OCI-LY1 (cell line): ENCODE measurements around the gene SSBP3.

Experiments used
- H2AFZ ChIP-seq: fragments of 200-600 bp; sonication (generic), shearing (Covaris generic); 2 replicates; pipeline ENCODE4 v1.6.0; 2014; ENCODE audit warnings: antibody characterized with exemption, mild to moderate bottlenecking, low read length
- H3F3A ChIP-seq: fragments of 200-600 bp; sonication (generic), shearing (Covaris generic); 2 replicates; pipeline ENCODE4 v1.6.0; 2014; ENCODE audit warnings: mild to moderate bottlenecking, antibody characterized with exemption, low read length, moderate library complexity; ENCODE audit not compliant: insufficient read depth
- H3K27ac ChIP-seq: fragments of 200-600 bp; sonication (generic); 2 replicates; pipeline ENCODE4 v1.5.1; 2014; ENCODE audit warnings: low read length, mixed run types, mild to moderate bottlenecking, low read depth; ENCODE audit not compliant: poor library complexity, severe bottlenecking
- H3K27me3 ChIP-seq: fragments of 200-600 bp; sonication (generic); 2 replicates; pipeline ENCODE4 v1.6.0; 2014; ENCODE audit warnings: antibody characterized with exemption, mild to moderate bottlenecking, low read length, moderate library complexity; ENCODE audit not compliant: insufficient read depth
- H3K36me3 ChIP-seq: fragments of 200-600 bp; sonication (generic); 2 replicates; pipeline ENCODE4 v1.6.1; 2014; ENCODE audit warnings: mild to moderate bottlenecking, antibody characterized with exemption, low read length, moderate library complexity, mixed read lengths; ENCODE audit not compliant: insufficient read depth
- H3K4me1 ChIP-seq: fragments of 200-600 bp; sonication (generic); 2 replicates; pipeline ENCODE4 v1.5.1; 2014; ENCODE audit warnings: mild to moderate bottlenecking, low read length, moderate library complexity; ENCODE audit not compliant: insufficient read depth, severe bottlenecking
- H3K4me2 ChIP-seq: fragments of 200-600 bp; sonication (generic), shearing (Covaris generic); 2 replicates; pipeline ENCODE4 v1.6.1; 2014; ENCODE audit warnings: low read length
- H3K4me3 ChIP-seq: fragments of 200-600 bp; sonication (generic); 2 replicates; pipeline ENCODE4 v1.5.1; 2014; ENCODE audit warnings: low read length, low read depth, mild to moderate bottlenecking, mixed read lengths; ENCODE audit not compliant: poor library complexity, severe bottlenecking
- H3K79me2 ChIP-seq: fragments of 200-600 bp; shearing (Covaris generic); 2 replicates; pipeline ENCODE4 v1.6.1; 2016; ENCODE audit warnings: mixed run types, low read length, mixed read lengths; ENCODE audit not compliant: insufficient read depth
- H3K9ac ChIP-seq: fragments of 200-600 bp; sonication (generic), shearing (Covaris generic); 2 replicates; pipeline ENCODE4 v1.6.1; 2014; ENCODE audit warnings: mild to moderate bottlenecking, low read length, mixed read lengths
- H3K9me2 ChIP-seq: fragments of 200-600 bp; sonication (generic), shearing (Covaris generic); 2 replicates; pipeline ENCODE4 v1.6.1; 2014; ENCODE audit warnings: low read depth, mild to moderate bottlenecking, low read length, mixed read lengths
- H3K9me3 ChIP-seq: fragments of 200-600 bp; shearing (Covaris generic); 2 replicates; pipeline ENCODE4 v1.6.1; 2014; ENCODE audit warnings: low read length, mixed read lengths
- H4K20me1 ChIP-seq: fragments of 200-600 bp; sonication (generic), shearing (Covaris generic); 2 replicates; pipeline ENCODE4 v1.6.0; 2016; ENCODE audit warnings: mild to moderate bottlenecking, low read length; ENCODE audit not compliant: insufficient read depth
- EZH2 ChIP-seq: fragments of 200-600 bp; sonication (generic), shearing (Covaris generic); IDR thresholded peaks from 2 replicates; pipeline ENCODE4 v1.8.0; 2017; ENCODE audit warnings: borderline replicate concordance, mixed run types, mild to moderate bottlenecking, antibody characterized with exemption, low read length, moderate library complexity, mixed read lengths
- TF ChIP-seq, protein P1 (sequence below): fragments of 200-600 bp; sonication (generic), shearing (Covaris generic); IDR thresholded peaks from 2 replicates; pipeline ENCODE4 v1.5.1; 2017; ENCODE audit warnings: mild to moderate bottlenecking, antibody characterized with exemption, low read length, moderate library complexity, mixed read lengths

Gene SSBP3

DNA sequence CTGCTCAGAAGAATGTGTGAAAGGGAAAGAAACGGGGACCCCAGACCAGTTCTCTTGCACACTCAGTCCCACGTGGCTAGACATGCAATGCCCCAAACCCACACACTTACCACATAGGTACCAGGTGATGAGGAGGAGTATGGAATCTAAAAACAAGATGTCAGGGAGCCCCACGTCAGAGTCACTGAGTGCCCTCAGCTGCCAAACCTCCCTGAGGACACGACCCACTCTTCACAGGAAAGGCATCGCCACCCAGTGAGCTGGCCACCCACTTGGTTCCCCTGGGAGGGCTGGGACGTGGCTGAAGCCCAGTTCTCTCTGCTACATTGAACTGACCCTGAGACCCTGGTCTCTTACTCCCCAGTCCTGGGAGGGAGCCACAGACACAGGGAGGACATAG is 164.8 kb downstream of the SSBP3 start:
- H3K9me3 ChIP-seq: no peaks in the 10 kb centered on the region
- no peaks in the 10 kb centered on the region for H3K9me2 ChIP-seq
- no peaks in the 10 kb centered on the region for H3K36me3 ChIP-seq
- H3K4me1 ChIP-seq: no peaks in the 10 kb centered on the region
- H2AFZ ChIP-seq: no peak overlapping the region
- H3K9ac ChIP-seq: no peak overlapping the region
- no peak for TF ChIP-seq EZH2
- TF ChIP-seq, protein P1, sequence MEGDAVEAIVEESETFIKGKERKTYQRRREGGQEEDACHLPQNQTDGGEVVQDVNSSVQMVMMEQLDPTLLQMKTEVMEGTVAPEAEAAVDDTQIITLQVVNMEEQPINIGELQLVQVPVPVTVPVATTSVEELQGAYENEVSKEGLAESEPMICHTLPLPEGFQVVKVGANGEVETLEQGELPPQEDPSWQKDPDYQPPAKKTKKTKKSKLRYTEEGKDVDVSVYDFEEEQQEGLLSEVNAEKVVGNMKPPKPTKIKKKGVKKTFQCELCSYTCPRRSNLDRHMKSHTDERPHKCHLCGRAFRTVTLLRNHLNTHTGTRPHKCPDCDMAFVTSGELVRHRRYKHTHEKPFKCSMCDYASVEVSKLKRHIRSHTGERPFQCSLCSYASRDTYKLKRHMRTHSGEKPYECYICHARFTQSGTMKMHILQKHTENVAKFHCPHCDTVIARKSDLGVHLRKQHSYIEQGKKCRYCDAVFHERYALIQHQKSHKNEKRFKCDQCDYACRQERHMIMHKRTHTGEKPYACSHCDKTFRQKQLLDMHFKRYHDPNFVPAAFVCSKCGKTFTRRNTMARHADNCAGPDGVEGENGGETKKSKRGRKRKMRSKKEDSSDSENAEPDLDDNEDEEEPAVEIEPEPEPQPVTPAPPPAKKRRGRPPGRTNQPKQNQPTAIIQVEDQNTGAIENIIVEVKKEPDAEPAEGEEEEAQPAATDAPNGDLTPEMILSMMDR: no peak
- H3K4me3 ChIP-seq: no peak overlapping the region
- no peak overlapping the region for H3K27ac ChIP-seq
- H3K27me3 ChIP-seq: no peaks in the 10 kb centered on the region
- H3K79me2 ChIP-seq: no peaks in the 10 kb centered on the region
- H4K20me1 ChIP-seq: no peaks in the 10 kb centered on the region
- H3K4me2 ChIP-seq: no peak overlapping the region
- no peaks in the 10 kb centered on the region for H3F3A ChIP-seq

DNA sequence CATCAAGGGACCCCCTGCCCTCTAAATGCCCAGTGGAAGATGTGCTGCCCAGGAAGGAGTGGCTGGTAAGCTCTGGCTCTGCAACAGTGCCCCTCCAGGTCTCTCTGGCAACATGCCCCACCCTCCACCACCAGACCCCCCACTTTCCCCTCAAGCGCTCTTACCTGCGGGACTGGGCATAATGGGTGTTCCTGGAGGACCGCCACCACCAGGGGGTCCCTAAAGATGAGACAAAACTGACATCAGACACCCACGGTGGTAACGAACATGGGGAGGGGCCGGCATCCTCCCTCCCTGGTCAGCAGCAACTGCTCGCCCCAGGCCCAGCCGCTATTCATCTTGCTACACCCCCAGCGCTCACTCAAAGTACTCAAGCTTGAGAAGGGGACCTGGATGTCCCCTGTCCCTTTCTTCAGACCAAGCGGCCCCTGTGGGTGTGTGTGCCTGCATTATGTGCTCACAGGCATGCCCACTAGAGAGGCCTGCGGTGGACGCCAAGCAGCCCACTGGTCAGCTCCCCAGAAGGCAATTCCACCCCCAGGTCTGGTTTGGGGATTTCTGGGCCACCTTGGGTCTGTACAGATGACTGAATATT is 165.4 kb downstream of the SSBP3 start:
- no peaks in the 10 kb centered on the region for H3K4me1 ChIP-seq
- H3K4me3 ChIP-seq: no peak overlapping the region
- H2AFZ ChIP-seq: no peak overlapping the region
- no peaks in the 10 kb centered on the region for H3K27me3 ChIP-seq
- no peaks in the 10 kb centered on the region for H3F3A ChIP-seq
- H3K79me2 ChIP-seq: no peaks in the 10 kb centered on the region
- no peak overlapping the region for H3K4me2 ChIP-seq
- no peaks in the 10 kb centered on the region for H3K9me3 ChIP-seq
- no peaks in the 10 kb centered on the region for H3K9me2 ChIP-seq
- TF ChIP-seq, protein P1: no peak
- no peak for TF ChIP-seq EZH2
- no peak overlapping the region for H3K9ac ChIP-seq
- H3K36me3 ChIP-seq: no peaks in the 10 kb centered on the region
- no peaks in the 10 kb centered on the region for H4K20me1 ChIP-seq
- H3K27ac ChIP-seq: no peak overlapping the region

DNA sequence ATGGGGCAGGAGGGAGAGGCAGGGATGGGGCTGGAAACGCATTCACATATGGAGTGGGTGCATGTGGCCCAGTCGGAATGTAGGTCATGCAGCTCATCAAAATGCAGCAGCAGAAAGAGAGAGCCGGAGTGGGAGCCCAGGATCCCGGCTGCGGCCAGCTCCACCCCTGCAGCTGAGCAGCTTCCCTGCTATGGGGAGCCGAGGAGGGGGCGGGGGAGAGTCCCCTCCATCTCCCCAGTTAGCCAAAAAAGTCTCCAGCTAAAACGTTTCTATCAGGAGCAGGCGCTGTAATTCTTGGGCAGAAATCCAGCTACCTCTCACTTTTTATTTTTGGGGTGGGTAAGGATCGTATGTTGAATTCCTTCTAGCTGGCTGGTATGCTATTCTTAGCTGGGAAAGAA is 166.6 kb downstream of the SSBP3 start:
- H3K27ac ChIP-seq: no peak overlapping the region
- no peaks in the 10 kb centered on the region for H3K79me2 ChIP-seq
- no peaks in the 10 kb centered on the region for H3F3A ChIP-seq
- H3K9me3 ChIP-seq: no peaks in the 10 kb centered on the region
- H3K4me1 ChIP-seq: no peaks in the 10 kb centered on the region
- H2AFZ ChIP-seq: no peak overlapping the region
- H3K9me2 ChIP-seq: no peaks in the 10 kb centered on the region
- TF ChIP-seq, protein P1: no peak
- TF ChIP-seq EZH2: no peak
- H3K4me2 ChIP-seq: no peak overlapping the region
- H3K4me3 ChIP-seq: no peak overlapping the region
- no peaks in the 10 kb centered on the region for H4K20me1 ChIP-seq
- no peaks in the 10 kb centered on the region for H3K36me3 ChIP-seq
- H3K9ac ChIP-seq: no peak overlapping the region
- no peaks in the 10 kb centered on the region for H3K27me3 ChIP-seq
